B cell (primary cell): ENCODE measurements around the gene STOX1. TPM values are rescaled to one million over a fixed set of nuclear protein-coding genes. Genes with fewer than 3 reads are reported as not detected.

Experiments used
- ATAC-seq: fragments of 200-7000 bp; cut with Tn5 transposase; one replicate; pipeline ENCODE4 v1.10.0; 2021; ENCODE audit warnings: low read depth, mild to moderate bottlenecking, moderate number of reproducible peaks, moderate library complexity
- CTCF ChIA-PET: fragments of 350-600 bp; sonication (Branson Sonifier 250); formaldehyde crosslinking; loops from one replicate; lab custom pipeline; 2021; ENCODE audit warnings: antibody characterized with exemption, inconsistent platforms; lab: Charles Lee
- POLR2A ChIA-PET: fragments of 350-600 bp; sonication (Branson Sonifier 250); formaldehyde crosslinking; loops from one replicate; lab custom pipeline; 2021; ENCODE audit warnings: antibody characterized with exemption; lab: Charles Lee
- DNase-seq: peaks from one replicate; pipeline ENCODE4 v3.0.0; 2013
- H2AFZ ChIP-seq: 2 replicates; pipeline ENCODE4 v1.6.1; 2012; ENCODE audit warnings: mild to moderate bottlenecking, low read depth, low read length; ENCODE audit not compliant: insufficient read depth, poor library complexity, severe bottlenecking
- H3K27ac ChIP-seq, 2 donors: 1 replicate in 1 of 2; 2 replicates in 1 of 2; pipeline ENCODE4 v1.5.1; 2012 to 2013; ENCODE audit warnings: low read length in 2 of 2, mild to moderate bottlenecking in 2 of 2, moderate library complexity in 1 of 2
- H3K27me3 ChIP-seq, 4 experiments: fragments of 200-600 bp in 1 of 4; sonication (generic) in 1 of 4; replicated peaks in 1 of 4; 1 replicate in 2 of 4; 2 replicates in 2 of 4; pipeline versions ENCODE4 v1.6.1 to v1.7.0; 2013 to 2016; ENCODE audit warnings: low read length in 3 of 4, mild to moderate bottlenecking in 2 of 4, mixed read lengths in 1 of 4, moderate library complexity in 1 of 4; ENCODE audit not compliant: insufficient read depth in 4 of 4, control insufficient read depth in 3 of 4; ENCODE audit errors: control extremely low read depth in 1 of 4
- H3K36me3 ChIP-seq, 2 experiments: replicated peaks in 1 of 2; 1 replicate in 1 of 2; 2 replicates in 1 of 2; pipeline versions ENCODE4 v1.6.1 to v1.7.1; 2013; ENCODE audit warnings: low read length in 1 of 2; ENCODE audit not compliant: insufficient read depth in 2 of 2, control insufficient read depth in 1 of 2; ENCODE audit errors: control extremely low read depth in 1 of 2, extremely low read depth in 1 of 2
- H3K4me1 ChIP-seq, 2 donors: fragments of 200-600 bp in 1 of 2; sonication (generic) in 1 of 2; 1 replicate in 1 of 2; 2 replicates in 1 of 2; pipeline versions ENCODE4 v1.5.1 to v1.6.1; 2013 to 2017; ENCODE audit warnings: low read length in 2 of 2; ENCODE audit not compliant: control insufficient read depth in 2 of 2, insufficient read depth in 2 of 2
- H3K4me2 ChIP-seq: replicated peaks from 2 replicates; pipeline ENCODE3; 2012; ENCODE audit warnings: mild to moderate bottlenecking, low read depth, low read length; ENCODE audit not compliant: poor library complexity, severe bottlenecking
- H3K4me3 ChIP-seq, 5 experiments: fragments of 200-600 bp in 1 of 5; sonication (generic) in 1 of 5; 1 replicate in 3 of 5; 2 replicates in 2 of 5; pipeline versions ENCODE4 v1.5.1 to v1.7.0; 2011 to 2016; ENCODE audit warnings: low read length in 4 of 5, mild to moderate bottlenecking in 4 of 5, low read depth in 2 of 5, control low read depth in 1 of 5, moderate library complexity in 1 of 5; ENCODE audit not compliant: insufficient read depth in 1 of 5; ENCODE audit errors: control extremely low read depth in 1 of 5, extremely low read depth in 1 of 5
- H3K79me2 ChIP-seq: fragments of 200-600 bp; sonication (generic); one replicate; pipeline ENCODE4 v1.6.0; 2016; ENCODE audit warnings: low read length; ENCODE audit not compliant: control insufficient read depth, insufficient read depth
- H3K9ac ChIP-seq: fragments of 200-600 bp; sonication (generic); 2 replicates; pipeline ENCODE4 v1.6.1; 2017; ENCODE audit warnings: mild to moderate bottlenecking, low read length, moderate library complexity
- H3K9me3 ChIP-seq, 3 donors: one replicate each; pipeline versions ENCODE4 v1.6.1 to v1.7.1; 2013; ENCODE audit warnings: low read length in 2 of 3; ENCODE audit not compliant: control insufficient read depth in 2 of 3, insufficient read depth in 1 of 3; ENCODE audit errors: control extremely low read depth in 1 of 3
- H4K20me1 ChIP-seq: 2 replicates; pipeline ENCODE4 v1.6.0; 2012; ENCODE audit warnings: mild to moderate bottlenecking, low read length; ENCODE audit not compliant: insufficient read depth, control insufficient read depth, poor library complexity, severe bottlenecking
- H3K27ac Mint-ChIP-seq: one replicate; pipeline ENCODE4 v1.8.0; 2021; ENCODE audit warnings: mixed read lengths
- H3K27me3 Mint-ChIP-seq: one replicate; pipeline ENCODE4 v1.8.0; 2021; ENCODE audit warnings: mixed read lengths
- H3K4me1 Mint-ChIP-seq: one replicate; pipeline ENCODE4 v1.8.0; 2021; ENCODE audit warnings: mixed read lengths
- H3K4me3 Mint-ChIP-seq: one replicate; pipeline ENCODE4 v1.8.0; 2021; ENCODE audit warnings: mixed read lengths
- H3K9me3 Mint-ChIP-seq: one replicate; pipeline ENCODE4 v1.8.0; 2022; ENCODE audit warnings: mixed read lengths; ENCODE audit not compliant: insufficient read depth
- CTCF ChIP-seq: fragments of 200-600 bp; IDR thresholded peaks from one replicate; pipeline ENCODE4 v1.8.0; 2022; ENCODE audit warnings: antibody characterized with exemption, mild to moderate bottlenecking
- EZH2 ChIP-seq: IDR thresholded peaks from 2 replicates; pipeline ENCODE4 v1.6.1; 2012; ENCODE audit warnings: borderline replicate concordance, low read depth, mild to moderate bottlenecking, moderate library complexity, low read length; ENCODE audit not compliant: insufficient read depth, poor library complexity, severe bottlenecking
- WGBS: methylation state at CpG from one replicate; pipeline ENCODE4 v1.1.5; 2013; ENCODE audit warnings: missing lambda C conversion rate; ENCODE audit not compliant: insufficient coverage; 5-methylcytosine and 5-hydroxymethylcytosine counted together
- intact Hi-C: fragments of 100-400 bp; cut with micrococcal nuclease; formaldehyde crosslinking; loops from one replicate; pipeline ENCODE4 v1.10.0; 2022
- polyA plus RNA-seq: library from polyadenylated mRNA; depleted of rRNA; stranded (reverse); fragments of >200 nt; gene quantifications from 2 replicates; pipeline ENCODE4 v1.2.3, GENCODE V29; 2012
- total RNA-seq, 2 donors: library from RNA; stranded (reverse); fragments of 120-200 nt in 1 of 2; gene quantifications; 1 replicate in 1 of 2; 2 replicates in 1 of 2; pipeline versions ENCODE4 v1.2.3 to v1.2.4, GENCODE V29; 2013 to 2022

STOX1 gene
- total and polyA plus RNA-seq, 2 donors (not counting 1 experiment from before 2014, with no cell fraction given): 0.07 to 0.57 TPM

GRCh38 chr10:68829952-68830351 is 2.6 kb downstream of the STOX1 start:
- no peaks in the 10 kb centered on the region for H3K36me3 ChIP-seq
- H3K27me3 Mint-ChIP-seq: no peaks in the 10 kb centered on the region
- H3K4me1 ChIP-seq: peaks cover 3 to 7% of the 10 kb centered on the region in 2 donors
- H3K9ac ChIP-seq: no peak overlapping the region
- H3K79me2 ChIP-seq: no peaks in the 10 kb centered on the region
- no peaks in the 10 kb centered on the region for H4K20me1 ChIP-seq
- H3K4me1 Mint-ChIP-seq: peaks cover 5% of the 10 kb centered on the region
- H3K4me3 ChIP-seq: no peak overlapping the region
- CTCF ChIA-PET: interaction anchor here (0.9 kb wide), 1 partner anchor 68 kb away, joined by 5 read pairs; no protein-coding TSS in a partner anchor
- intact Hi-C loops: loop anchor here (10.0 kb wide), 1 partner anchor 75 kb away; the partner anchor contains the start of gene DDX50
- H3K27ac Mint-ChIP-seq: no peak overlapping the region
- ATAC-seq: no peak
- DNase-seq: no peak
- POLR2A ChIA-PET: no interaction called here
- no peak overlapping the region for H3K4me2 ChIP-seq
- H3K4me3 Mint-ChIP-seq: no peak overlapping the region
- H2AFZ ChIP-seq: no peak overlapping the region
- no peak overlapping the region for H3K27ac ChIP-seq
- H3K9me3 ChIP-seq: no peaks in the 10 kb centered on the region
- WGBS: 88% methylated on average over 4 of the region's 6 CpGs
- no peaks in the 10 kb centered on the region for H3K9me3 Mint-ChIP-seq
- no peak for TF ChIP-seq EZH2
- TF ChIP-seq CTCF: no peak
- H3K27me3 ChIP-seq: peaks cover 0 to 13% (median 0%) of the 10 kb centered on the region in 4 experiments

- ChIA-PET CTCF (no interaction called here), POLR2A (no interaction called here)
- Histone ChIP-seq H3K4me2 (no peak overlapping the region), H4K20me1 (no peaks in the 10 kb centered on the region), H3K4me3 (no peak overlapping the region), H3K27me3 (peaks cover 0 to 10% (median 0%) of the 10 kb centered on the region in 4 experiments), H3K9me3 (no peaks in the 10 kb centered on the region), H3K36me3 (no peaks in the 10 kb centered on the region), H3K4me1 (peaks cover 0 to 2% of the 10 kb centered on the region in 2 donors), H3K79me2 (no peaks in the 10 kb centered on the region), H3K27ac (no peak overlapping the region), H3K9ac (no peak overlapping the region), H2AFZ (no peak overlapping the region)
- Mint-ChIP-seq H3K9me3 (no peaks in the 10 kb centered on the region), H3K27ac (no peak overlapping the region), H3K4me1 (no peaks in the 10 kb centered on the region), H3K4me3 (no peak overlapping the region), H3K27me3 (no peaks in the 10 kb centered on the region)
- no peak for ATAC-seq
- no peak for DNase-seq
- TF ChIP-seq CTCF (no peak), EZH2 (no peak)
- 93% methylated on average over 3 of the region's 5 CpGs for WGBS
- intact Hi-C loops: no loop called here
Measured at GRCh38 chr10:68831961-68832455, 4.7 kb downstream of the STOX1 start.
